Sigmoid colon (tissue), 7 donors: ENCODE measurements around the gene VSTM4. TPM values are rescaled to one million over a fixed set of nuclear protein-coding genes. Genes with fewer than 3 reads are reported as not detected.

Experiments used
- DNase-seq: peaks from one replicate; pipeline ENCODE4 v3.0.0-alpha.2; 2019
- H3K27ac ChIP-seq, 4 donors: fragments of 200-600 bp; sonication (generic); one replicate each; pipeline ENCODE4 v1.5.1; 2016 to 2019; ENCODE audit warnings: mild to moderate bottlenecking in 1 of 4
- H3K27me3 ChIP-seq, 3 donors: fragments of 200-600 bp; sonication (generic); one replicate each; pipeline ENCODE4 v1.5.1; 2019; ENCODE audit warnings: mild to moderate bottlenecking in 1 of 3
- H3K36me3 ChIP-seq, 4 donors: fragments of 200-600 bp; sonication (generic); one replicate each; pipeline ENCODE4 v1.5.1; 2016 to 2019
- H3K4me1 ChIP-seq, 4 donors: fragments of 200-600 bp; sonication (generic); one replicate each; pipeline ENCODE4 v1.5.1; 2017 to 2019
- H3K4me3 ChIP-seq, 4 donors: fragments of 200-600 bp; sonication (generic); one replicate each; pipeline ENCODE4 v1.5.1; 2017 to 2019; ENCODE audit warnings: mild to moderate bottlenecking in 2 of 4, moderate library complexity in 1 of 4
- H3K9me3 ChIP-seq, 4 donors: fragments of 200-600 bp in 3 of 4; sonication (generic) in 3 of 4; one replicate each; pipeline versions ENCODE4 v1.5.1 to v1.6.1; 2013 to 2019
- EP300 ChIP-seq, 4 donors: sonication (generic); formaldehyde crosslinking; IDR thresholded peaks; one replicate each; pipeline ENCODE4 v1.6.1; 2017; ENCODE audit warnings: antibody characterized with exemption in 4 of 4
- POLR2A ChIP-seq, 2 donors: fragments of 450-650 bp; IDR thresholded peaks; one replicate each; pipeline ENCODE4 v1.6.1; 2016; ENCODE audit warnings: antibody characterized with exemption in 2 of 2, mild to moderate bottlenecking in 2 of 2, moderate library complexity in 2 of 2
- POLR2AphosphoS5 ChIP-seq, 4 donors: sonication (generic); formaldehyde crosslinking; IDR thresholded peaks; one replicate each; pipeline ENCODE4 v1.6.1; 2017; ENCODE audit warnings: antibody characterized with exemption in 4 of 4
- WGBS, 2 donors: extraction: QIAGEN DNeasy Blood & Tissue Kit; methylation state at CpG; one replicate each; pipeline ENCODE4 v1.1.7; 2013; 5-methylcytosine and 5-hydroxymethylcytosine counted together
- intact Hi-C: fragments of 100-400 bp; cut with DNase I; formaldehyde crosslinking; loops from one replicate; pipeline ENCODE4 v1.15.1; 2023
- polyA plus RNA-seq, 3 donors: library from polyadenylated mRNA; stranded (reverse); fragments of 200-250 nt; gene quantifications; one replicate each; pipeline ENCODE4 v1.2.3, GENCODE V29; 2013
- total RNA-seq, 4 donors: library from RNA; depleted of rRNA; stranded (reverse); fragments of >200 nt; gene quantifications; one replicate each; pipeline ENCODE4 v1.1.0, GENCODE V29; 2016
- TF ChIP-seq, protein P1 (sequence below), 4 experiments: fragments of 450-650 bp in 3 of 4; fragments of 200-600 bp in 1 of 4; IDR thresholded peaks; one replicate each; pipeline ENCODE4 v1.5.1; 2016 to 2019; ENCODE audit warnings: antibody characterized with exemption in 4 of 4, mild to moderate bottlenecking in 3 of 4, moderate library complexity in 2 of 4
- donor health status: healthy with polysubstance abuse.
- donor health status: Bipolar disorder and iron deficiency.
- donor health status: healthy.

VSTM4 gene
- total and polyA plus RNA-seq, 7 donors, result 0.23 to 13.3 (median 9.5) TPM

DNA sequence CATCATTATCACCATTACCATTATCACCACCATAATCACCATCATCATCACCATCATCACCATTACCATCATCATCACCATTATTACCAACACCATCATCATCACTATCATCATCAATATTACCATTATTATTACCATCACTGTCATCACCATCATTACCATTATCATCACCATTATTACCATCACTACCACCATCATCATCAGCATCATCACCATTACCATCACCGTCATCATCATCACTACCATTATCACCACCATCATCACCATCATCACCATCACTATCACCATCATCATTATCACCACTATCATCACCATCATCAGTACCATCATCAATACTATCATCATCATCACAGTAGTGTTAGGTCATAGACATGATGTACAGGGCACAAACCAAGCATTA, 81.4 kb downstream of the VSTM4 start:
- 90 to 91% methylated on average over 1 of the region's 1 CpG for WGBS, 2 donors
- Histone ChIP-seq H3K27ac (no peak overlapping the region), H3K4me1 (no peaks in the 10 kb centered on the region), H3K36me3 (peaks cover 0 to 8% (median 0%) of the 10 kb centered on the region in 4 donors), H3K27me3 (no peaks in the 10 kb centered on the region), H3K9me3 (no peaks in the 10 kb centered on the region), H3K4me3 (no peak overlapping the region)
- TF ChIP-seq POLR2AphosphoS5 (IDR thresholded peaks at IDR 0.05) (no peak), EP300 (IDR thresholded peaks at IDR 0.05) (no peak), POLR2A (IDR thresholded peaks at IDR 0.05) (no peak)
- TF ChIP-seq, protein P1, sequence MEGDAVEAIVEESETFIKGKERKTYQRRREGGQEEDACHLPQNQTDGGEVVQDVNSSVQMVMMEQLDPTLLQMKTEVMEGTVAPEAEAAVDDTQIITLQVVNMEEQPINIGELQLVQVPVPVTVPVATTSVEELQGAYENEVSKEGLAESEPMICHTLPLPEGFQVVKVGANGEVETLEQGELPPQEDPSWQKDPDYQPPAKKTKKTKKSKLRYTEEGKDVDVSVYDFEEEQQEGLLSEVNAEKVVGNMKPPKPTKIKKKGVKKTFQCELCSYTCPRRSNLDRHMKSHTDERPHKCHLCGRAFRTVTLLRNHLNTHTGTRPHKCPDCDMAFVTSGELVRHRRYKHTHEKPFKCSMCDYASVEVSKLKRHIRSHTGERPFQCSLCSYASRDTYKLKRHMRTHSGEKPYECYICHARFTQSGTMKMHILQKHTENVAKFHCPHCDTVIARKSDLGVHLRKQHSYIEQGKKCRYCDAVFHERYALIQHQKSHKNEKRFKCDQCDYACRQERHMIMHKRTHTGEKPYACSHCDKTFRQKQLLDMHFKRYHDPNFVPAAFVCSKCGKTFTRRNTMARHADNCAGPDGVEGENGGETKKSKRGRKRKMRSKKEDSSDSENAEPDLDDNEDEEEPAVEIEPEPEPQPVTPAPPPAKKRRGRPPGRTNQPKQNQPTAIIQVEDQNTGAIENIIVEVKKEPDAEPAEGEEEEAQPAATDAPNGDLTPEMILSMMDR (IDR thresholded peaks at IDR 0.05), result no peak
- no peak for DNase-seq
- intact Hi-C loops, result no loop called here

GRCh38 chr10:49029666-49030065, 85.7 kb downstream of the VSTM4 start:
- Histone ChIP-seq H3K36me3 (peaks cover 0 to 8% (median 0%) of the 10 kb centered on the region in 4 donors), H3K27me3 (no peaks in the 10 kb centered on the region), H3K4me3 (no peak overlapping the region), H3K27ac (no peak overlapping the region), H3K9me3 (no peaks in the 10 kb centered on the region), H3K4me1 (peaks cover 0 to under 1% (median under 1%) of the 10 kb centered on the region in 4 donors)
- TF ChIP-seq, protein P1 (IDR thresholded peaks at IDR 0.05), result no peak
- TF ChIP-seq POLR2AphosphoS5 (IDR thresholded peaks at IDR 0.05) (no peak), EP300 (IDR thresholded peaks at IDR 0.05) (no peak), POLR2A (IDR thresholded peaks at IDR 0.05) (no peak)
- no peak for DNase-seq
- intact Hi-C loops, result loop anchor here (10.0 kb wide), 1 partner anchor 85 kb away; the partner anchor contains the start of gene VSTM4
- WGBS, 2 donors, result 90 to 100% methylated on average over 1 of the region's 1 CpG

DNA sequence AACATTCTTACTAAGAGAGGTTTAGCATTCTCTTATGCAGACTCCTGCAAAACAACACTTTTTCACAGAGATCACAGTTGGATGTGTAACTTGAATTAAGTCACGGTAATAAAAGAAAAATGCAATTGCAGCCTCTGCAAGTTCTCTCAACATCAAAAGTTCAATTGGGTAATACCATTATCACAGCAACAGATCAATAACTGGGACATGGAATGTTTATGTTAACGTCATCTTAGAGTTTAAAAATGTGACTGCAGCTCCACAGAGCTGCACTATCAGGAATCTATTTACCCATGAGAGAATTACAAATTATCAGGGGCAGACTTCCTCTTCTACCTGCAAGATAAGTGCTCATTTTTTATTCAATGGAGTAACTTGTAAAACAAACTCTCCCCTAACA, 86.7 kb downstream of the VSTM4 start:
- no peak for DNase-seq
- Histone ChIP-seq H3K4me1 (peaks cover 0 to 11% (median 9%) of the 10 kb centered on the region in 4 donors), H3K4me3 (no peak overlapping the region), H3K9me3 (no peaks in the 10 kb centered on the region), H3K27ac (no peak overlapping the region), H3K36me3 (peaks cover 0 to 8% (median 0%) of the 10 kb centered on the region in 4 donors), H3K27me3 (no peaks in the 10 kb centered on the region)
- intact Hi-C loops, result loop anchor here (10.0 kb wide), 1 partner anchor 86 kb away; the partner anchor contains the start of gene VSTM4
- TF ChIP-seq POLR2AphosphoS5 (IDR thresholded peaks at IDR 0.05) (no peak), EP300 (IDR thresholded peaks at IDR 0.05) (no peak), POLR2A (IDR thresholded peaks at IDR 0.05) (no peak)
- TF ChIP-seq, protein P1 (IDR thresholded peaks at IDR 0.05), result no peak
- 69 to 80% methylated on average over 2 of the region's 2 CpGs for WGBS, 2 donors

GRCh38 chr10:49025347-49025983, 89.9 kb downstream of the VSTM4 start:
- Histone ChIP-seq H3K4me3 (no peak overlapping the region), H3K9me3 (no peaks in the 10 kb centered on the region), H3K27me3 (no peaks in the 10 kb centered on the region), H3K4me1 (peaks cover 0 to 19% (median 14%) of the 10 kb centered on the region in 4 donors), H3K36me3 (no peaks in the 10 kb centered on the region), H3K27ac (no peak overlapping the region)
- WGBS, 2 donors, result 75 to 80% methylated on average over 7 of the region's 7 CpGs
- DNase-seq, result no peak
- intact Hi-C loops, result loop anchor here (10.0 kb wide), 1 partner anchor 89 kb away; the partner anchor contains the start of gene VSTM4
- TF ChIP-seq POLR2A (IDR thresholded peaks at IDR 0.05) (no peak), POLR2AphosphoS5 (IDR thresholded peaks at IDR 0.05) (no peak), EP300 (IDR thresholded peaks at IDR 0.05) (no peak)
- TF ChIP-seq, protein P1 (IDR thresholded peaks at IDR 0.05), result no peak
